Measurements from ENCODE around the gene CHD3.

The CHD3 gene

GRCh38 chr17:7846765-7847661 is 41.6 kb upstream of the CHD3 start:
- TF ChIP-seq CTCF (IDR thresholded peaks at IDR 0.05) = no peak

GRCh38 chr17:7848131-7848579 is 40.4 kb upstream of the CHD3 start:
- TF ChIP-seq CTCF (IDR thresholded peaks at IDR 0.05) = no peak

- TF ChIP-seq CTCF (IDR thresholded peaks at IDR 0.05) = no peak
Measured at GRCh38 chr17:7848739-7849129, 39.9 kb upstream of the CHD3 start.

GRCh38 chr17:7849130-7849750 is 39.3 kb upstream of the CHD3 start:
- no peak for TF ChIP-seq CTCF (IDR thresholded peaks at IDR 0.05)

GRCh38 chr17:7849751-7850504 is 38.7 kb upstream of the CHD3 start:
- no peak for TF ChIP-seq CTCF (IDR thresholded peaks at IDR 0.05)

- TF ChIP-seq CTCF (IDR thresholded peaks at IDR 0.05) = no peak
Measured at GRCh38 chr17:7850701-7851437, 37.7 kb upstream of the CHD3 start.
